Adrenal gland (tissue), 12 donors: ENCODE data around the gene COQ10B. TPM values are rescaled to one million over a fixed set of nuclear protein-coding genes. Genes with fewer than 3 reads are reported as not detected.

Experiments
- DNase-seq, 7 donors: peaks; one replicate each; pipeline ENCODE4 v3.0.0-alpha.2; 2019 to 2020
- H3K27ac ChIP-seq, 5 donors: fragments of 200-600 bp; sonication (generic) in 4 of 5; 1 replicate in 3 of 5; 2 replicates in 2 of 5; pipeline versions ENCODE4 v1.5.1 to v1.8.0; 2016 to 2020; ENCODE audit warnings: mild to moderate bottlenecking in 1 of 5
- H3K27me3 ChIP-seq: fragments of 200-600 bp; 2 replicates; pipeline ENCODE4 v1.8.0; 2021
- H3K36me3 ChIP-seq, 2 donors: fragments of 200-600 bp; replicated peaks in 1 of 2; 1 replicate in 1 of 2; 2 replicates in 1 of 2; pipeline versions ENCODE4 v1.5.1 to v1.8.0; 2018 to 2022
- H3K4me1 ChIP-seq, 2 donors: fragments of 200-600 bp; replicated peaks in 1 of 2; 1 replicate in 1 of 2; 2 replicates in 1 of 2; pipeline versions ENCODE4 v1.5.1 to v1.8.0; 2018 to 2021
- H3K4me3 ChIP-seq, 4 donors: fragments of 200-600 bp; sonication (generic) in 3 of 4; one replicate each; pipeline ENCODE4 v1.5.1; 2016 to 2018
- H3K9me3 ChIP-seq, 3 donors: fragments of 200-600 bp; sonication (generic) in 1 of 3; replicated peaks in 1 of 3; 1 replicate in 2 of 3; 2 replicates in 1 of 3; pipeline versions ENCODE4 v1.5.1 to v1.8.0; 2016 to 2021
- POLR2A ChIP-seq, 2 donors: fragments of 450-650 bp; IDR thresholded peaks; one replicate each; pipeline ENCODE4 v1.6.1; 2017; ENCODE audit warnings: antibody characterized with exemption in 2 of 2, mild to moderate bottlenecking in 2 of 2, moderate library complexity in 1 of 2
- WGBS, 4 donors: extraction: QIAGEN DNeasy Blood & Tissue Kit in 2 of 4; methylation state at CpG; one replicate each; pipeline versions ENCODE4 v1.1.5 to v1.1.7; 2013 to 2017; 5-methylcytosine and 5-hydroxymethylcytosine counted together
- intact Hi-C, 2 donors: fragments of 100-400 bp; cut with DNase I; formaldehyde crosslinking; loops; one replicate each; pipeline versions ENCODE4 v1.14.1 to v1.15.0; 2022 to 2023
- polyA plus RNA-seq, 3 donors: library from polyadenylated mRNA; stranded (reverse); fragments of 200-250 nt in 2 of 3; fragments of 350-450 nt in 1 of 3; fragmentation: Illumina TruSeq in 1 of 3; extraction: RNeasy Lipid Tissue Mini Kit (QIAGEN cat#74804) in 1 of 3; gene quantifications; one replicate each; pipeline ENCODE4 v1.2.3, GENCODE V29; 2013 to 2014
- total RNA-seq, 9 donors: library from RNA; depleted of rRNA in 4 of 9; stranded (reverse); fragments of >200 nt in 4 of 9; fragments of 120-200 nt in 1 of 9; fragmentation: NEBNext Ultra II Directional in 1 of 9; extraction: Animal tissue kit (Norgen Biotek cat#: 25700) in 1 of 9; gene quantifications; one replicate each; pipeline versions ENCODE4 v1.1.0 to v1.2.4, GENCODE V29; 2013 to 2023
- TF ChIP-seq, protein P1 (sequence below), 6 experiments: fragments of 450-650 bp in 4 of 6; fragments of 200-600 bp in 2 of 6; sonication (generic) in 1 of 6; IDR thresholded peaks; 1 replicate in 5 of 6; 2 replicates in 1 of 6; pipeline versions ENCODE4 v1.5.1 to v1.8.0; 2016 to 2021; ENCODE audit warnings: antibody characterized with exemption in 6 of 6, mild to moderate bottlenecking in 2 of 6, moderate library complexity in 1 of 6
- donor health status: healthy with polysubstance abuse.
- donor health status: Bipolar disorder and iron deficiency.
- donor health status: DM: yes; HTN: yes; CAD: no.
- donor health status: DM: no; HTN: no; CAD: no.
- donor health status: DM: no; HTN: no; CAD: no.
- donor health status: DM: yes; HTN: yes; CAD: no.

COQ10B gene
- total and polyA plus RNA-seq, 12 donors = 22.3 to 63.5 (median 37.8) TPM

DNA sequence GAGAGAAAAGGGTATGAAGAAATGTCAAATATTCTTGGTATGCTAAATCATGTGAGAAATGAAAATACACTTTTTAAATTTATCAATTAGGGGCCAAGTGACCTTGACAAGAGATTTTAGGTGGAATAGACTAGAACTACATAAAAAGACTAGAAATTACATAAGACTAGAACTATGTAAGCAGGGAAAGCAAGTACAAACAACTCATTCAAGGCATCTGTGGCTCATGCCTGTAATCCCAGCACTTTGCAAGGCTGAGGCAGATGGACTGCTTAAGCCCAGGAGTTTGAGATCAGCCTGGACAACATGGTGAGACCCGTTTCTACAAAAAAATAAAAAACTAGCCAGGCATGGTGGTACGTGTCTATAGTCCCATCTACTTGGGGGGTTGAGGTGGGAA, 38.8 kb upstream of the COQ10B start:
- Histone ChIP-seq H3K4me3 (no peak overlapping the region), H3K27ac (no peak overlapping the region), H3K9me3 (no peaks in the 10 kb centered on the region), H3K4me1 (no peaks in the 10 kb centered on the region), H3K36me3 (peaks cover 0 to 99% of the 10 kb centered on the region in 2 donors), H3K27me3 (no peaks in the 10 kb centered on the region)
- 64 to 80% (median 78%) methylated on average over 2 of the region's 2 CpGs for WGBS, 4 donors
- intact Hi-C loops = no loop called here
- TF ChIP-seq POLR2A (IDR thresholded peaks at IDR 0.05) = no peak
- TF ChIP-seq, protein P1, sequence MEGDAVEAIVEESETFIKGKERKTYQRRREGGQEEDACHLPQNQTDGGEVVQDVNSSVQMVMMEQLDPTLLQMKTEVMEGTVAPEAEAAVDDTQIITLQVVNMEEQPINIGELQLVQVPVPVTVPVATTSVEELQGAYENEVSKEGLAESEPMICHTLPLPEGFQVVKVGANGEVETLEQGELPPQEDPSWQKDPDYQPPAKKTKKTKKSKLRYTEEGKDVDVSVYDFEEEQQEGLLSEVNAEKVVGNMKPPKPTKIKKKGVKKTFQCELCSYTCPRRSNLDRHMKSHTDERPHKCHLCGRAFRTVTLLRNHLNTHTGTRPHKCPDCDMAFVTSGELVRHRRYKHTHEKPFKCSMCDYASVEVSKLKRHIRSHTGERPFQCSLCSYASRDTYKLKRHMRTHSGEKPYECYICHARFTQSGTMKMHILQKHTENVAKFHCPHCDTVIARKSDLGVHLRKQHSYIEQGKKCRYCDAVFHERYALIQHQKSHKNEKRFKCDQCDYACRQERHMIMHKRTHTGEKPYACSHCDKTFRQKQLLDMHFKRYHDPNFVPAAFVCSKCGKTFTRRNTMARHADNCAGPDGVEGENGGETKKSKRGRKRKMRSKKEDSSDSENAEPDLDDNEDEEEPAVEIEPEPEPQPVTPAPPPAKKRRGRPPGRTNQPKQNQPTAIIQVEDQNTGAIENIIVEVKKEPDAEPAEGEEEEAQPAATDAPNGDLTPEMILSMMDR (IDR thresholded peaks at IDR 0.05) = no peak
- DNase-seq = no peak

GRCh38 chr2:197416268-197416667, 37.1 kb upstream of the COQ10B start:
- DNase-seq = no peak
- Histone ChIP-seq H3K4me3 (no peak overlapping the region), H3K9me3 (no peaks in the 10 kb centered on the region), H3K4me1 (peaks cover 0 to under 1% of the 10 kb centered on the region in 2 donors), H3K27me3 (no peaks in the 10 kb centered on the region), H3K36me3 (peaks cover 0 to 99% of the 10 kb centered on the region in 2 donors), H3K27ac (no peak overlapping the region)
- TF ChIP-seq POLR2A (IDR thresholded peaks at IDR 0.05) = no peak
- TF ChIP-seq, protein P1 (IDR thresholded peaks at IDR 0.05) = no peak
- 93 to 100% (median 93%) methylated on average over 1 of the region's 1 CpG for WGBS, 4 donors
- intact Hi-C loops = no loop called here

DNA sequence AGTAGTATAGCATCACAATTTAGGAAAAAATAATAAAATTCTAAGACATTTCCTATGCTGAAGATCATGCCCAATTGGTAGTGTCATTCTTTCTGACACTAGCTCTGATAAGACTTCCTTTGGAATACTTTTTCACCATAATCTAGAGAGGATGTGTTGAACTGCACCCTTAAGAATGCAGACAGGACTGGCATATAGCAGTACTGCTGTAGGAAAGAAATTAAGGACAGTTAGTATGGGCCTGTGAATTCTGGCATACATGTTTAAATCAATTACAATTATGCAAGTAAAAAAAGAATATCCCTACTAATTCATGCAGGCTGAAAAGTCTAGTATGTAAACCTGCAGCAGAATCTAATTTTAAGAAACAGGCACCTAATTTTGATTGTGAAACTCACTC, 33.9 kb upstream of the COQ10B start:
- H3K4me1 ChIP-seq = peaks cover 3 to 18% of the 10 kb centered on the region in 2 donors
- no peak for DNase-seq
- TF ChIP-seq POLR2A (IDR thresholded peaks at IDR 0.05) = no peak
- TF ChIP-seq, protein P1 (IDR thresholded peaks at IDR 0.05) = no peak
- H3K27me3 ChIP-seq = no peaks in the 10 kb centered on the region
- no peaks in the 10 kb centered on the region for H3K9me3 ChIP-seq
- intact Hi-C loops = no loop called here
- no peak overlapping the region for H3K27ac ChIP-seq
- no peak overlapping the region for H3K4me3 ChIP-seq
- peaks cover 0 to 86% of the 10 kb centered on the region in 2 donors for H3K36me3 ChIP-seq

DNA sequence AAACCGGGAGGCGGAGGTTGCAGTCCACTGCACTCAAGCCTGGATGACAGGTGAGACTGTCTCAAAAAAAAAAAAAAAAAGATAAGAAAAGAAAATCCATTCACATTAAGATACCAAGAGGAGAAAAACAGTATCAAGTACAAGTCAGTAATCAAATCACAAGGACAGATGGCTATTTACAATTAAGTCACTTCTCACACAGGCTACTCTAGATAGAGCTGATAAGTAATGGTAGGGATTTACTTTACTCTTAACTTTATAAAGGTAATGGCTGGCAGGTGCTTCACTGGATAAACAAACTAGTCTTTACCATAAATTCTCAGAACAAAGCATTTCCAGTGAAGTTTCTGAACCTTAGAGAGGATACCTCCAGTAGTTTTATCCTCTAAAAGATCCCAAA, 30.0 kb upstream of the COQ10B start:
- H3K36me3 ChIP-seq = peaks cover 0 to 47% of the 10 kb centered on the region in 2 donors
- 88 to 97% (median 94%) methylated on average over 2 of the region's 2 CpGs for WGBS, 4 donors
- no peaks in the 10 kb centered on the region for H3K9me3 ChIP-seq
- no peaks in the 10 kb centered on the region for H3K27me3 ChIP-seq
- intact Hi-C loops = loop anchor here in 1 of 2 donors (5.0 kb wide), 1 partner anchor 69 kb away; no protein-coding TSS in a partner anchor
- no peak for DNase-seq
- no peak overlapping the region for H3K4me3 ChIP-seq
- TF ChIP-seq, protein P1 (IDR thresholded peaks at IDR 0.05) = no peak
- TF ChIP-seq POLR2A (IDR thresholded peaks at IDR 0.05) = no peak
- peaks cover 31 to 56% of the 10 kb centered on the region in 2 donors for H3K4me1 ChIP-seq
- H3K27ac ChIP-seq = no peak overlapping the region
